Loucy (cell line): ENCODE measurements around the gene PCDHGB7.

Source experiments
- H2AFZ ChIP-seq: fragments of 200-600 bp; sonication (generic); 2 replicates; pipeline ENCODE4 v1.6.0; 2016; ENCODE audit warnings: antibody characterized with exemption, mild to moderate bottlenecking, low read length, moderate library complexity
- H3F3A ChIP-seq: fragments of 200-600 bp; 2 replicates; pipeline ENCODE4 v1.6.0; 2016; ENCODE audit warnings: antibody characterized with exemption, low read depth, mild to moderate bottlenecking
- H3K27me3 ChIP-seq: fragments of 200-600 bp; sonication (generic); 2 replicates; pipeline ENCODE4 v1.6.1; 2014; ENCODE audit warnings: low read length, mild to moderate bottlenecking; ENCODE audit not compliant: insufficient read depth, poor library complexity, severe bottlenecking
- H3K36me3 ChIP-seq: fragments of 200-600 bp; sonication (generic); 2 replicates; pipeline ENCODE4 v1.6.1; 2016; ENCODE audit warnings: low read length; ENCODE audit not compliant: insufficient read depth
- H3K4me1 ChIP-seq: fragments of 200-600 bp; sonication (generic); 2 replicates; pipeline ENCODE4 v1.5.1; 2014; ENCODE audit warnings: low read length, mild to moderate bottlenecking; ENCODE audit not compliant: insufficient read depth, poor library complexity, severe bottlenecking
- H3K4me2 ChIP-seq: fragments of 200-600 bp; sonication (generic); 2 replicates; pipeline ENCODE4 v1.6.0; 2014; ENCODE audit warnings: antibody characterized with exemption, low read length, low read depth, mild to moderate bottlenecking; ENCODE audit not compliant: poor library complexity, severe bottlenecking
- H3K4me3 ChIP-seq: fragments of 200-600 bp; sonication (generic); 2 replicates; pipeline ENCODE4 v1.5.1; 2014; ENCODE audit warnings: low read length, mild to moderate bottlenecking, mixed read lengths; ENCODE audit not compliant: poor library complexity, severe bottlenecking
- H3K79me2 ChIP-seq: fragments of 200-600 bp; sonication (generic); 2 replicates; pipeline ENCODE4 v1.6.1; 2014; ENCODE audit warnings: low read length; ENCODE audit not compliant: insufficient read depth
- H3K9ac ChIP-seq: fragments of 200-600 bp; sonication (generic); 2 replicates; pipeline ENCODE4 v1.6.0; 2014; ENCODE audit warnings: mild to moderate bottlenecking, low read depth, low read length, moderate library complexity; ENCODE audit not compliant: poor library complexity, severe bottlenecking
- H3K9me2 ChIP-seq: fragments of 200-600 bp; sonication (generic); replicated peaks from 2 replicates; pipeline ENCODE4 v1.6.1; 2016; ENCODE audit warnings: low read depth, low read length, mixed read lengths
- H3K9me3 ChIP-seq: fragments of 200-600 bp; sonication (generic); 2 replicates; pipeline ENCODE4 v1.6.1; 2014; ENCODE audit warnings: mild to moderate bottlenecking, antibody characterized with exemption, low read length, low read depth; ENCODE audit not compliant: insufficient read depth
- H4K20me1 ChIP-seq: fragments of 200-600 bp; sonication (generic); 2 replicates; pipeline ENCODE4 v1.6.0; 2014; ENCODE audit warnings: antibody characterized with exemption, low read length, mild to moderate bottlenecking; ENCODE audit not compliant: insufficient read depth, poor library complexity, severe bottlenecking
- EZH2phosphoT487 ChIP-seq: fragments of 200-600 bp; IDR thresholded peaks from 2 replicates; pipeline ENCODE4 v1.6.1; 2018; ENCODE audit warnings: antibody characterized with exemption, mild to moderate bottlenecking, moderate library complexity, borderline replicate concordance
- TF ChIP-seq, protein P1 (sequence below): fragments of 200-600 bp; sonication (generic); conservative IDR thresholded peaks from 2 replicates; pipeline ENCODE4 v1.5.1; 2014; ENCODE audit warnings: mild to moderate bottlenecking, antibody characterized with exemption, low read length

Gene PCDHGB7

DNA sequence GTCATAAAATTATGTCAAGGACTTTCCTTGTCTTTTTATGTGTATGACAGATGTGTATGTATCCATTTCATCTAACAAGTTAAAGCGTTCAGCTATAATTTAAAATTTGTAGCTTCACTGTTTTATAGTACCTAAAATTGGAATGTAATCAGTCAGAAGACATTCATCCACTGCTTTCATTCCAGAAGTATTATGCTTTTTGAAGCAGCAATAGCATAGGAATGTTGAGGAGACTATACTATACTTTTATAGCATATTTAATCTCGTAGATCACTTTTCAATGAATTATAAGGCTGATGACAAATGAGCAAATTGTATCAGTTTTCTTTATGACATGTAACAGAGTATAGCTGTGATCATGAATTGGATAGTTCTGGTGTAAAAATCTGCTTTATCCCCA, 19.7 kb downstream of the PCDHGB7 start:
- no peaks in the 10 kb centered on the region for H3K9me3 ChIP-seq
- no peak overlapping the region for H3K9ac ChIP-seq
- no peaks in the 10 kb centered on the region for H3K36me3 ChIP-seq
- no peak overlapping the region for H3K4me2 ChIP-seq
- H3K79me2 ChIP-seq: no peaks in the 10 kb centered on the region
- no peak overlapping the region for H2AFZ ChIP-seq
- no peak overlapping the region for H3K4me3 ChIP-seq
- H3K9me2 ChIP-seq: no peaks in the 10 kb centered on the region
- TF ChIP-seq EZH2phosphoT487: no peak
- TF ChIP-seq, protein P1, sequence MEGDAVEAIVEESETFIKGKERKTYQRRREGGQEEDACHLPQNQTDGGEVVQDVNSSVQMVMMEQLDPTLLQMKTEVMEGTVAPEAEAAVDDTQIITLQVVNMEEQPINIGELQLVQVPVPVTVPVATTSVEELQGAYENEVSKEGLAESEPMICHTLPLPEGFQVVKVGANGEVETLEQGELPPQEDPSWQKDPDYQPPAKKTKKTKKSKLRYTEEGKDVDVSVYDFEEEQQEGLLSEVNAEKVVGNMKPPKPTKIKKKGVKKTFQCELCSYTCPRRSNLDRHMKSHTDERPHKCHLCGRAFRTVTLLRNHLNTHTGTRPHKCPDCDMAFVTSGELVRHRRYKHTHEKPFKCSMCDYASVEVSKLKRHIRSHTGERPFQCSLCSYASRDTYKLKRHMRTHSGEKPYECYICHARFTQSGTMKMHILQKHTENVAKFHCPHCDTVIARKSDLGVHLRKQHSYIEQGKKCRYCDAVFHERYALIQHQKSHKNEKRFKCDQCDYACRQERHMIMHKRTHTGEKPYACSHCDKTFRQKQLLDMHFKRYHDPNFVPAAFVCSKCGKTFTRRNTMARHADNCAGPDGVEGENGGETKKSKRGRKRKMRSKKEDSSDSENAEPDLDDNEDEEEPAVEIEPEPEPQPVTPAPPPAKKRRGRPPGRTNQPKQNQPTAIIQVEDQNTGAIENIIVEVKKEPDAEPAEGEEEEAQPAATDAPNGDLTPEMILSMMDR: no peak
- H3K4me1 ChIP-seq: no peaks in the 10 kb centered on the region
- no peaks in the 10 kb centered on the region for H4K20me1 ChIP-seq
- no peaks in the 10 kb centered on the region for H3K27me3 ChIP-seq
- H3F3A ChIP-seq: no peaks in the 10 kb centered on the region

GRCh38 chr5:141439411-141440141, 22.1 kb downstream of the PCDHGB7 start:
- no peak overlapping the region for H2AFZ ChIP-seq
- no peaks in the 10 kb centered on the region for H3K9me2 ChIP-seq
- TF ChIP-seq, protein P1: no peak
- no peak for TF ChIP-seq EZH2phosphoT487
- H3K4me3 ChIP-seq: no peak overlapping the region
- no peaks in the 10 kb centered on the region for H3K4me1 ChIP-seq
- H3K27me3 ChIP-seq: no peaks in the 10 kb centered on the region
- no peak overlapping the region for H3K9ac ChIP-seq
- H3K4me2 ChIP-seq: no peak overlapping the region
- no peaks in the 10 kb centered on the region for H4K20me1 ChIP-seq
- no peaks in the 10 kb centered on the region for H3K9me3 ChIP-seq
- no peaks in the 10 kb centered on the region for H3K36me3 ChIP-seq
- H3F3A ChIP-seq: no peaks in the 10 kb centered on the region
- H3K79me2 ChIP-seq: no peaks in the 10 kb centered on the region

GRCh38 chr5:141440341-141440740, 22.9 kb downstream of the PCDHGB7 start:
- no peaks in the 10 kb centered on the region for H4K20me1 ChIP-seq
- no peak overlapping the region for H3K4me2 ChIP-seq
- H3K9ac ChIP-seq: no peak overlapping the region
- TF ChIP-seq, protein P1: no peak
- no peak for TF ChIP-seq EZH2phosphoT487
- no peaks in the 10 kb centered on the region for H3K27me3 ChIP-seq
- no peaks in the 10 kb centered on the region for H3K9me2 ChIP-seq
- no peaks in the 10 kb centered on the region for H3K36me3 ChIP-seq
- no peaks in the 10 kb centered on the region for H3K79me2 ChIP-seq
- H3K9me3 ChIP-seq: no peaks in the 10 kb centered on the region
- no peaks in the 10 kb centered on the region for H3K4me1 ChIP-seq
- no peaks in the 10 kb centered on the region for H3F3A ChIP-seq
- no peak overlapping the region for H3K4me3 ChIP-seq
- H2AFZ ChIP-seq: no peak overlapping the region
